GM12878 (cell line): ENCODE results near the gene SOD2. TPM values are rescaled to one million over a fixed set of nuclear protein-coding genes. Genes with fewer than 3 reads are reported as not detected.

Source experiments
- BRCA1 ChIP-seq: IDR thresholded peaks from 2 replicates; pipeline ENCODE4 v1.6.1; 2011; ENCODE audit warnings: low read depth, low read length, improper control_type of control experiment
- CEBPZ ChIP-seq: fragments of 150-350 bp; IDR thresholded peaks from 2 replicates; pipeline ENCODE4 v1.6.1; 2016; ENCODE audit warnings: low read depth, low read length
- CREB1 ChIP-seq: IDR thresholded peaks from 2 replicates; pipeline ENCODE4 v1.6.1; 2012; ENCODE audit warnings: low read depth, mild to moderate bottlenecking, inconsistent platforms
- DPF2 ChIP-seq: fragments of 450-650 bp; IDR thresholded peaks from 2 replicates; pipeline ENCODE4 v1.6.1; 2017; ENCODE audit warnings: mild to moderate bottlenecking
- E2F8 ChIP-seq: fragments of 450-650 bp; IDR thresholded peaks from 2 replicates; pipeline ENCODE4 v1.6.1; 2018; ENCODE audit warnings: mild to moderate bottlenecking, low read depth, moderate library complexity; ENCODE audit not compliant: partially characterized antibody
- HDAC6 ChIP-seq: fragments of 200-600 bp; sonication (generic); IDR thresholded peaks from one replicate; pipeline ENCODE4 v1.8.0; 2017; ENCODE audit warnings: antibody characterized with exemption; ENCODE audit not compliant: unreplicated experiment
- MTA2 ChIP-seq: fragments of 450-650 bp; IDR thresholded peaks from 2 replicates; pipeline ENCODE4 v1.6.1; 2016; ENCODE audit warnings: low read depth, mild to moderate bottlenecking, moderate library complexity
- MYB ChIP-seq: fragments of 150-350 bp; IDR thresholded peaks from 2 replicates; pipeline ENCODE4 v1.6.1; 2014; ENCODE audit warnings: mild to moderate bottlenecking, low read depth, low read length, borderline replicate concordance
- MYC ChIP-seq: IDR thresholded peaks from 2 replicates; pipeline ENCODE4 v1.6.1; 2011; ENCODE audit warnings: mild to moderate bottlenecking, low read length, moderate library complexity, inconsistent platforms; ENCODE audit not compliant: insufficient read depth, insufficient replicate concordance, insufficient read length, severe bottlenecking
- NBN ChIP-seq: fragments of 450-650 bp; IDR thresholded peaks from 2 replicates; pipeline ENCODE4 v1.6.1; 2016
- RFX5 ChIP-seq: IDR thresholded peaks from 2 replicates; pipeline ENCODE4 v1.6.1; 2011; ENCODE audit warnings: low read depth, low read length, improper control_type of control experiment
- SMARCA5 ChIP-seq: fragments of 450-650 bp; IDR thresholded peaks from 2 replicates; pipeline ENCODE4 v1.6.1; 2017; ENCODE audit warnings: mild to moderate bottlenecking
- SREBF1 ChIP-seq: IDR thresholded peaks from 2 replicates; pipeline ENCODE4 v1.6.1; 2012; ENCODE audit warnings: mild to moderate bottlenecking, low read length
- TCF7 ChIP-seq: IDR thresholded peaks from 2 replicates; pipeline ENCODE4 v1.6.1; 2014; ENCODE audit warnings: antibody characterized with exemption, borderline replicate concordance
- YY1 ChIP-seq: IDR thresholded peaks from 2 replicates; pipeline ENCODE4 v1.6.1; 2011; ENCODE audit warnings: low read depth, mild to moderate bottlenecking, low read length
- ZBTB11 ChIP-seq: fragments of 450-650 bp; formaldehyde crosslinking; IDR thresholded peaks from 2 replicates; pipeline ENCODE4 v1.5.0; 2022; ENCODE audit warnings: mild to moderate bottlenecking, missing genetic modification characterization
- polyA plus RNA-seq, 11 experiments: library from polyadenylated mRNA; depleted of rRNA in 4 of 11; unstranded in 6 of 11; stranded (reverse) in 5 of 11; fragments of >200 nt; fragmentation: Nextera tagmentation in 4 of 11; fragmentation: Illumina TruSeq in 1 of 11; extraction: Ambion mirVana in 4 of 11; extraction: Trizol in 1 of 11; gene quantifications; 1 replicate in 1 of 11; 2 replicates in 10 of 11; pipeline versions ENCODE4 v1.2.1 to v1.2.3, GENCODE V29; 2011 to 2016; ENCODE audit warnings: inconsistent platforms in 2 of 11, missing spikeins in 2 of 11, low read depth in 1 of 11
- total RNA-seq, 4 experiments: library from RNA; depleted of rRNA in 3 of 4; stranded (reverse); fragments of >200 nt in 3 of 4; fragmentation: Illumina TruSeq in 1 of 4; extraction: Trizol in 1 of 4; gene quantifications; 2 replicates each; pipeline versions ENCODE4 v1.2.1 to v1.2.3, GENCODE V29; 2013 to 2021
- TF ChIP-seq, protein P1 (sequence below): IDR thresholded peaks from 2 replicates; pipeline ENCODE4 v1.6.1; 2011; ENCODE audit warnings: low read depth, mild to moderate bottlenecking, low read length, moderate library complexity, borderline replicate concordance; ENCODE audit errors: extremely low read depth
- TF ChIP-seq, protein P2 (sequence below): fragments of 450-650 bp; IDR thresholded peaks from 2 replicates; pipeline ENCODE4 v1.6.1; 2016; ENCODE audit warnings: mild to moderate bottlenecking

SOD2 gene
- total and polyA plus RNA-seq, 10 of the 15 experiments (the other 5 are each of a cell fraction or from before 2014, with no cell fraction given), result 12.1 to 55.8 (median 39.1) TPM

- TF ChIP-seq, protein P1, sequence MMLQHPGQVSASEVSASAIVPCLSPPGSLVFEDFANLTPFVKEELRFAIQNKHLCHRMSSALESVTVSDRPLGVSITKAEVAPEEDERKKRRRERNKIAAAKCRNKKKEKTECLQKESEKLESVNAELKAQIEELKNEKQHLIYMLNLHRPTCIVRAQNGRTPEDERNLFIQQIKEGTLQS, result no peak
- TF ChIP-seq ZBTB11 (CRISPR knock-in tag), result no peak
- TF ChIP-seq, protein P2, sequence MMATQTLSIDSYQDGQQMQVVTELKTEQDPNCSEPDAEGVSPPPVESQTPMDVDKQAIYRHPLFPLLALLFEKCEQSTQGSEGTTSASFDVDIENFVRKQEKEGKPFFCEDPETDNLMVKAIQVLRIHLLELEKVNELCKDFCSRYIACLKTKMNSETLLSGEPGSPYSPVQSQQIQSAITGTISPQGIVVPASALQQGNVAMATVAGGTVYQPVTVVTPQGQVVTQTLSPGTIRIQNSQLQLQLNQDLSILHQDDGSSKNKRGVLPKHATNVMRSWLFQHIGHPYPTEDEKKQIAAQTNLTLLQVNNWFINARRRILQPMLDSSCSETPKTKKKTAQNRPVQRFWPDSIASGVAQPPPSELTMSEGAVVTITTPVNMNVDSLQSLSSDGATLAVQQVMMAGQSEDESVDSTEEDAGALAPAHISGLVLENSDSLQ, result no peak
- TF ChIP-seq TCF7, result no peak
- no peak for TF ChIP-seq NBN
- no peak for TF ChIP-seq BRCA1
- TF ChIP-seq CEBPZ, result no peak
- peak; percentile 95 for TF ChIP-seq SREBF1
- TF ChIP-seq CREB1, result peak; percentile 16; the same call in 1 of the 2 replicates
- no peak for TF ChIP-seq HDAC6
- no peak for TF ChIP-seq RFX5
- no peak; the same call in 1 of the 2 replicates for TF ChIP-seq YY1
- no peak for TF ChIP-seq MYB
- TF ChIP-seq E2F8, result no peak
- no peak for TF ChIP-seq MTA2
- no peak for TF ChIP-seq MYC
- TF ChIP-seq DPF2, result peak; percentile 36; the same call in 1 of the 2 replicates
- no peak; the same call in 1 of the 2 replicates for TF ChIP-seq SMARCA5
Observed at GRCh38 chr6:159693128-159693893, at the start of gene SOD2 (continued).
